ENCODE data around the gene PCDH9.

GRCh38 chr13:66933527-66933926 lies 296.6 kb downstream of the PCDH9 start:
- TF ChIP-seq CTCF (IDR thresholded peaks at IDR 0.05) (no peak), POLR2AphosphoS5 (IDR thresholded peaks at IDR 0.05) (no peak)

Measured in upper lobe of left lung (tissue), 4 donors.